Measurements from ENCODE around the gene HDGFL3. TPM values are rescaled to one million over a fixed set of nuclear protein-coding genes. Genes with fewer than 3 reads are reported as not detected.

HDGFL3 gene
- 8.3 and 10.8 TPM in 2 replicates for total RNA-seq (2013; cell fraction: nucleolus; rRNA removed)
- total RNA-seq (2014; rRNA removed) (10.6 and 13.8 TPM in 2 replicates), total RNA-seq (2014; rRNA removed; fragmentation: Illumina TruSeq; extraction: Trizol) (40.6 and 42.2 TPM in 2 replicates), total RNA-seq (2021) (29.8 and 34.3 TPM in 2 replicates), polyA plus RNA-seq (2011; rRNA removed) (31.6 and 54.1 TPM in 2 replicates), polyA plus RNA-seq (2014; fragmentation: Illumina TruSeq; extraction: Trizol) (40.5 and 45.1 TPM in 2 replicates), polyA plus RNA-seq (2014; fragmentation: Nextera tagmentation; extraction: Ambion mirVana) (1 to 10 TPM; 5.6 to 6.6 TPM), polyA plus RNA-seq (2014; rRNA removed) (9.7 and 18.1 TPM in 2 replicates), polyA plus RNA-seq (2016; fragmentation: Nextera tagmentation; extraction: Ambion mirVana) (10 to 100 TPM; 12.7 to 13.4 TPM), polyA minus RNA-seq (2011; rRNA and poly(A)+ RNA removed) (4.6 and 5.6 TPM in 2 replicates), Bru-seq, nascent RNA (percentile 71 among the genes with signal in this experiment), BruChase-seq, experiment 1, labeled RNA remaining after a 6-hour chase (percentile 69 among the genes with signal in this experiment), BruChase-seq, experiment 2, labeled RNA remaining after a 2-hour chase (percentile 66 among the genes with signal in this experiment)
- polyA plus RNA-seq (2011; ENCODE audit: low read depth): 6.8 TPM
- 5.1 and 5.4 TPM in 2 replicates for polyA plus RNA-seq (2011; cell fraction: cytosol; rRNA removed)
- polyA plus RNA-seq (2011; cell fraction: nucleus; rRNA removed): 5.7 and 8.7 TPM in 2 replicates
- 17.0 and 25.4 TPM in 2 replicates for polyA plus RNA-seq (2012)
- polyA minus RNA-seq (2011; cell fraction: cytosol; rRNA and poly(A)+ RNA removed): 10.6 and 11.1 TPM in 2 replicates
- polyA minus RNA-seq (2011; cell fraction: nucleus; rRNA and poly(A)+ RNA removed): 3.3 and 7.4 TPM in 2 replicates
- long read RNA-seq, experiment 1, full-length matches to known transcripts: 9 of 13 reads
- long read RNA-seq, experiment 1, partial matches to known transcripts: 3 of 13 reads
- long read RNA-seq, experiment 1, other reads (novel, unspliced or antisense): 1 of 13 reads
- long read RNA-seq, experiment 2, full-length matches to known transcripts: 6 of 44 reads
- long read RNA-seq, experiment 2, partial matches to known transcripts: 25 of 44 reads
- long read RNA-seq, experiment 2, other reads (novel, unspliced or antisense): 13 of 44 reads

DNA sequence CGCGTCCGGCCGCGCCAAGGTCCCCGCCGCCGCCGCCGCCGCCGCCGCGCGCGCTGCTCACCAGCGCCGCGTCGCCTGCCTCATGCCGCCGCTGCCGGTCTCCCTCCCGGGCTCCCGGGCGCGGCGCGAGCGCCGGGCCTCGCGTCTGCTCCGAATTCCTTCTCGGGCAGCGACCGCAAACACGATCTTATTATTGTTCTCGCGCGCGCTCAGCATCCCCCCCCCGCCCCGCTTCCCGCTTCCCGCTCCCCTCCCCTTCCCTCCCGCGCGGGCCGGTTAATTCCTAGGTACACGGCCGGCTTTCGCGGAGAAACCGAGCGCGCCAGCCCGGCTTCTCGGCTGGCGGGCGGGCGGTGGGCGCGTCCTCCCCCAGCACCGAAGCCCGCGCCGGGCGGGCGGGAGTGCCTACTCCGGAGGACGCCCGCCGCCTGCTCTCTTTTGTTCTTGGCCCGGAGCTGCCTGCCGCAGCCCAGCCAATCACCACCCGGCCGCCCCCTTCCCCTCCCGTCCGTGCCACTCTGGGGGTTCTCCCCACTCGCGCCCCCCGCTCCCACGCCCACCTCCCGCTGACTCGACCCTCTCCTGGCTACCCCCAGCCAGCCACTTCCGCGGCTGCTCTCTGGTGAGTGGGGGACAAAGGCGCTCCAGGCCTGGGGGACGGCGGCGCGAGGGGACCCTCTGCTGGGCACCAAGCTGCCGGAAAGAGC is at the start of gene HDGFL3:
HDGFL3 (minus strand) TSS at position 164 of the 707 bp plus-strand sequence. CDS start 409 bp downstream, outside the sequence.
- peak within 1 kb of the TSS; percentile 80 for H3K27ac ChIP-seq (ENCODE audit: control insufficient read depth, insufficient read depth)
- BruUV-seq (replicated peaks): no TSS peak
- peaks cover 6% of the 10 kb centered on the region; the same call in 1 of the 2 replicates for H3K4me1 ChIP-seq (ENCODE audit: control insufficient read depth, insufficient read depth, low read length)
- H3K4me3 ChIP-seq: peak within 1 kb of the TSS; percentile 94
- peak; percentile 64 for ATAC-seq
- H4K20me1 ChIP-seq (ENCODE audit: control insufficient read depth, insufficient read depth): no peaks in the 10 kb centered on the region
- no peaks in the 10 kb centered on the region for H3K9me3 ChIP-seq (replicated peaks; ENCODE audit: control insufficient read depth, insufficient read depth, low read length)
- RAD21 ChIA-PET (ENCODE audit: unreplicated experiment): interaction anchor here (0.7 kb wide), 1 partner anchor 197 kb away, joined by 4 read pairs; no protein-coding TSS in a partner anchor
- in situ Hi-C loops (cut with MboI) (loop anchor here (25.0 kb wide), 1 partner anchor 1921 kb away; no protein-coding TSS in a partner anchor), intact Hi-C loops (cut with micrococcal nuclease; ENCODE audit: unreplicated experiment) (loop anchor here (10.0 kb wide), 2 partner anchors 393 to 673 kb away; no protein-coding TSS in a partner anchor)
- peak within 1 kb of the TSS; percentile 73 for H3K4me2 ChIP-seq (ENCODE audit: control insufficient read depth, insufficient read depth)
- H2AFZ ChIP-seq (ENCODE audit: control insufficient read depth, low read depth, low read length): peak within 1 kb of the TSS; percentile 84
- no peaks in the 10 kb centered on the region for H3K27me3 ChIP-seq (replicated peaks in 1 of 2; ENCODE audit: control insufficient read depth in 2 of 2, insufficient read depth in 2 of 2, low read length in 1 of 2)
- POLR2A ChIA-PET: interaction anchor here (0.6 to 1.2 kb wide), 2 partner anchors 40 to 142 kb away, joined by 3 read pairs; no protein-coding TSS in a partner anchor
- H3K9ac ChIP-seq (ENCODE audit: control insufficient read depth, insufficient read depth, low read length): peak within 1 kb of the TSS; percentile 70
- WGBS (ENCODE audit: insufficient coverage, insufficient replicate concordance, low lambda C conversion rate, missing lambda C conversion rate): 15% methylated on average over 24 of the region's 94 CpGs
- DNase-seq (ENCODE audit: low read depth, low spot score): no peak
- CTCF ChIA-PET: interaction anchor here (0.7 to 2.3 kb wide), 6 partner anchors 53 to 404 kb away, joined by 3 to 22 read pairs (median 4); partner anchors contain the start of gene C15orf40
- no peaks in the 10 kb centered on the region for H3K36me3 ChIP-seq (ENCODE audit: control insufficient read depth in 2 of 2, insufficient read depth in 2 of 2, low read length in 1 of 2)
- SMC1A ChIA-PET (ENCODE audit: uncharacterized antibody, unreplicated experiment): interaction anchor here (1.1 to 3.5 kb wide), 4 partner anchors 39 to 197 kb away, joined by 3 to 11 read pairs (median 6); partner anchors contain the start of gene C15orf40
- H3K79me2 ChIP-seq (ENCODE audit: control insufficient read depth, insufficient read depth, low read length): peaks cover 46% of the 10 kb centered on the region
- FAIRE-seq: no peak
- TF ChIP-seq, protein P1, sequence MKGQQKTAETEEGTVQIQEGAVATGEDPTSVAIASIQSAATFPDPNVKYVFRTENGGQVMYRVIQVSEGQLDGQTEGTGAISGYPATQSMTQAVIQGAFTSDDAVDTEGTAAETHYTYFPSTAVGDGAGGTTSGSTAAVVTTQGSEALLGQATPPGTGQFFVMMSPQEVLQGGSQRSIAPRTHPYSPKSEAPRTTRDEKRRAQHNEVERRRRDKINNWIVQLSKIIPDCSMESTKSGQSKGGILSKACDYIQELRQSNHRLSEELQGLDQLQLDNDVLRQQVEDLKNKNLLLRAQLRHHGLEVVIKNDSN (IDR thresholded peaks at IDR 0.05; ENCODE audit: borderline replicate concordance, extremely low read length, insufficient read depth, low read depth, low read length): no peak
- TF ChIP-seq ETV6 (conservative IDR thresholded peaks at IDR 0.05 in 1 of 2, IDR thresholded peaks at IDR 0.05 in 1 of 2; ENCODE audit: borderline replicate concordance in 1 of 2, low read depth in 1 of 2): no peak
- no peak for TF ChIP-seq BCL11A (IDR thresholded peaks at IDR 0.05; ENCODE audit: low read depth, low read length)
- TF ChIP-seq, protein P2, sequence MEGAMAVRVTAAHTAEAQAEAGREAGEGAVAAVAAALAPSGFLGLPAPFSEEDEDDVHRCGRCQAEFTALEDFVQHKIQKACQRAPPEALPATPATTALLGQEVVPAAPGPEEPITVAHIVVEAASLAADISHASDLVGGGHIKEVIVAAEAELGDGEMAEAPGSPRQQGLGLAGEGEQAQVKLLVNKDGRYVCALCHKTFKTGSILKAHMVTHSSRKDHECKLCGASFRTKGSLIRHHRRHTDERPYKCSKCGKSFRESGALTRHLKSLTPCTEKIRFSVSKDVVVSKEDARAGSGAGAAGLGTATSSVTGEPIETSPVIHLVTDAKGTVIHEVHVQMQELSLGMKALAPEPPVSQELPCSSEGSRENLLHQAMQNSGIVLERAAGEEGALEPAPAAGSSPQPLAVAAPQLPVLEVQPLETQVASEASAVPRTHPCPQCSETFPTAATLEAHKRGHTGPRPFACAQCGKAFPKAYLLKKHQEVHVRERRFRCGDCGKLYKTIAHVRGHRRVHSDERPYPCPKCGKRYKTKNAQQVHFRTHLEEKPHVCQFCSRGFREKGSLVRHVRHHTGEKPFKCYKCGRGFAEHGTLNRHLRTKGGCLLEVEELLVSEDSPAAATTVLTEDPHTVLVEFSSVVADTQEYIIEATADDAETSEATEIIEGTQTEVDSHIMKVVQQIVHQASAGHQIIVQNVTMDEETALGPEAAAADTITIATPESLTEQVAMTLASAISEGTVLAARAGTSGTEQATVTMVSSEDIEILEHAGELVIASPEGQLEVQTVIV (IDR thresholded peaks at IDR 0.05; ENCODE audit: borderline replicate concordance, partially characterized antibody): no peak
- no peak for TF ChIP-seq FOS (IDR thresholded peaks at IDR 0.05; ENCODE audit: borderline replicate concordance, extremely low read depth, insufficient read length)
- no peak for TF ChIP-seq MTA2 (IDR thresholded peaks at IDR 0.05; ENCODE audit: low read depth)
- no peak for TF ChIP-seq CREB1 (IDR thresholded peaks at IDR 0.05; ENCODE audit: low read depth)
- no peak for TF ChIP-seq CHD1 (IDR thresholded peaks at IDR 0.05; ENCODE audit: low read depth, low read length)
- TF ChIP-seq GATAD2B (conservative IDR thresholded peaks at IDR 0.05; ENCODE audit: low read depth): peak; percentile 29; the same call in 1 of the 2 replicates
- no peak for TF ChIP-seq SIX5 (IDR thresholded peaks at IDR 0.05; ENCODE audit: low read depth, low read length, severe bottlenecking)
- peak; percentile 53; the same call in 1 of the 2 replicates for TF ChIP-seq POLR2AphosphoS5 (IDR thresholded peaks at IDR 0.05; ENCODE audit: low read length)
- TF ChIP-seq YY1 (IDR thresholded peaks at IDR 0.05; ENCODE audit: low read depth, low read length): 0 out of 2 replicates have a peak, but pooled peaks have one; percentile 18
- TF ChIP-seq NFXL1 (IDR thresholded peaks at IDR 0.05; ENCODE audit: borderline replicate concordance): no peak
- no peak for TF ChIP-seq ZNF217 (IDR thresholded peaks at IDR 0.05)
- no peak for TF ChIP-seq FOXK2 (IDR thresholded peaks at IDR 0.05)
